Activated naive CD8-positive, alpha-beta T cell treated with anti-CD3 and anti-CD28 coated beads, Interleukin-2, amount 50 U/mL, for 16 hours (primary cell): ENCODE data around the gene PLCD1.
"Not testable (repeated sequence)": the region's sequence is repeated elsewhere in the genome, so short reads cannot be mapped to it uniquely, and the experiment has no call there.

Experiments
- DNase-seq: peaks from one replicate; pipeline ENCODE4 v3.0.0-alpha.2; 2020; ENCODE audit warnings: low read depth, low spot score

The PLCD1 gene

DNA sequence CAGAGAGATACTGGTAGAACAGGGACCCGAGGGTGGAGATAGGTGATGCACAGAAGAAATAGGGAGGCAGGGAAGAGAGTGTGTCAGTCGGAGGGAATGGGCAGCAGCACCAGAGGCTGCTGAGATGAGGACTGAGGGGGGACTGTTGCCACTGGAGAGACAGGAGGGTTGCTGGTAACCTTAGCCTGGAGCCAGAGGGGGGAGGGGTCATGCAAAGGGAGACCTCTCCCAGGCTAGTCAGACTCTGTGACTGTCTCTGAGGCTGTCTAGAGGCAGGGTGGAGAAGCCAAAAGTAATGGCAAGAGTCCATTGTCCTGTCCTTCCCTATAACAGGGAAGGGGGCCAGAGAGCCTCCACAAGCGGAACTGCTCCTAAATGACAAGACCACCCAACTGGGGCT, 7.5 kb upstream of the PLCD1 start:
- no peak for DNase-seq

GRCh38 chr3:38036286-38036685, 6.8 kb upstream of the PLCD1 start:
- DNase-seq, result no peak

- DNase-seq, result not testable (repeated sequence)
Measured at GRCh38 chr3:38034335-38034734, 4.9 kb upstream of the PLCD1 start.

- DNase-seq, result not testable (repeated sequence)
Measured at GRCh38 chr3:38033586-38033985, 4.1 kb upstream of the PLCD1 start.

DNA sequence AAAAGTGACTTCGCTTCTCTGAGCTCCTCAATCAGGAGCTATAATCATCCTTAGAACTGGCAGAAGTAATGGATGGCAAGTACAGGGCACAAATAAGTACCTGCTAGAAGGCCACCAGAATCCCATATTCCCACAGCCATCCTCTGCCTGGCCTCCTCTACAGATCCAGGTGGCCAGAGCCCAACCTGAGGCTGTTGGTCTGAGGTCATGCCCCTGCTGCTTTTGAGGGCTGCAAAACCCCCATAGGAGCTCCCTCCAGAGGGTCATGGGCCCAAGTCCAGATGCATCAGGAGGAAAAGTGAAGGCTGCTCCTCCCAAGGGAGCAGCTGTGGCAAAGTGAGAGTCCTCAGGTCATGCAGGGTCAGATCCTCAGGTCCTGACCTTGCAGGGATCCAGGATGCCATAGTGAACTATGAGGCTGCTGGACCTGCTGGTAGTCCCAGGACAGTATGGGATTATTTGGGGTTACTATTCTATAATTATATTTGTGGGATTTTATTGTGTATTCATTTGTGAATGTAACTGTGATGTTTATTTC, 3.0 kb upstream of the PLCD1 start:
- no peak for DNase-seq

DNA sequence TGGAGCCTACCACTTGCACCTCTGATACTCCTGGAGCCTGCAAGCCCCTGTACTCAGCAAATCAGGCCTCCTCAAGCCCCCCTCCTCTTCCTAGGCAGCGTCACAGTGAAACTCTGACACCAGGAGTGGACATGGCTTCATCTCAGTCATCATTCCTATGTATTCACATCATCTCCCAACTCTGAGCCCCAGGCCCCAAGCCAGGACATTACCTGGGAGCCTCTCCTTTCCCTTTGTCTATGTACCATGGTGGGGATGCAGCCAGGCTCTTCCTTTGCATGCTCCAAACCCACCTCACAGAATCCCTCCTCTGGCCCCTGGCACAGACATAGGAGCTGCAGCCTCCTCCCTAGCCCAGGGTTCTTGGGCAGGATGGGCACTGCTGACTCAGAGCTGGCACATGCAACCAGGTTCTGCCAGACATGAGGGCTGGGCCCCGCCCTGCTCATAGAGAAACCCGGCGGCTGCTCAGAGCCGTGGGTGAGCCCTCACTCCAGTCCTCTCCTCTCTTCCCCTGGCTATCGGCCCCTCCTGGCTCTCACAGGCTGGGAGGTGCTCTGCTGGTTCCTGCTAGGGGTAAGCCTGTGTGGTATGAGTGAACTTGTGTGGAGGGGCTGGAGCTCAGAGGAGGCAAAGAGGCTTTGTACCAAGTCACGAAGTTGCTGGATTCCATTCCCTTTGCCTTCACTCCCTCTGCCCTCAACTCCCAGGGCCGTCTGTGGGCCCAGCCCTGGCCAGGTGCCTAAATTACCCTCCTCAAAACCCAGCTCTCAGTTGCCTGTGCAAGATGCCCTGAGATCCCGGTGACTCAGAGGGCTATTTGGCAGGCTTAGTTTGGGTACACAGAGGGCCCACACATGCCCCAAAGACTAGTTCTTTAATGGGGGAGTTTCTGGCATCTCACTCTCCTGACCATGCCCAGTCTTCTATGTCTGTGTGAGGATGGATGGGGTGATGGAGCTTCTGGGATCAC, 1.9 kb upstream of the PLCD1 start:
- DNase-seq, result no peak

GRCh38 chr3:38030126-38031021, 932 bp upstream of the PLCD1 start:
- DNase-seq, result no peak

DNA sequence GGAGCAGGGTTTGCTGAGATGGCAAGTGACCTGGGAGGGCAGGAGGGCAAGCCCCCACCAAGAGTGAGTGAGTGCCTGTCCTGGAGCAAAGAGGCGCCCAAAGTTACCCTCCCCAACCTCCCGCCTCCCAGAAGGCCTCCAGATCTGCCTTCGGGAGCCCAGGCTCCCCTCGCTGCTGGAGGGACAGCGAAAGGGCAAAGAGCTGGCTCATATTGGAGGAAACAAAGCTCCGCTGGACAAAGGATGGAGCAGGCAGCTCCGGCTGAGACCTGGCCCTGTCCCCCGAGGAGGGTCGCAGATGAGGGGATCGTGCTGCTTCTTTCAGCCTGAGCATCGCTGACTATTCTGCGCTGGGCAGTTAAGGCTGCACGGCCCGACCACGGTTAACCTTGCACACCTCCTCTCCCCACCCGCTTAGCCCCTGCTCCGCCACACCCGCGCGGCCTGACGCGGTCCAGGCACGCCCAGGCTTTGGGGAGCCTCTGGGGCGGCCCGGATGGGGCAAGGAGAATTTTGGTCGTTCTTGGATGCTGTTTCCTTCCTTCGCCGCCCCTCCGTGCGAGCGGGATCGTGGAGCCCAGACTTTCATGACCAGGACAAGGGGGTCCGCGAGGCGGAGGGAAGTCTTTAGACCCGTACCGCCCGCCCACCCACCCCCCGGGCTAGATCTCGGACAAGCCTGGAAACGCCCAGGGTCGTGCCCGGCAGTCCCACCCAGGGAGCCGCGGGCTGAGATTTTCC, 651 bp downstream of the PLCD1 start:
- DNase-seq, result no peak

DNA sequence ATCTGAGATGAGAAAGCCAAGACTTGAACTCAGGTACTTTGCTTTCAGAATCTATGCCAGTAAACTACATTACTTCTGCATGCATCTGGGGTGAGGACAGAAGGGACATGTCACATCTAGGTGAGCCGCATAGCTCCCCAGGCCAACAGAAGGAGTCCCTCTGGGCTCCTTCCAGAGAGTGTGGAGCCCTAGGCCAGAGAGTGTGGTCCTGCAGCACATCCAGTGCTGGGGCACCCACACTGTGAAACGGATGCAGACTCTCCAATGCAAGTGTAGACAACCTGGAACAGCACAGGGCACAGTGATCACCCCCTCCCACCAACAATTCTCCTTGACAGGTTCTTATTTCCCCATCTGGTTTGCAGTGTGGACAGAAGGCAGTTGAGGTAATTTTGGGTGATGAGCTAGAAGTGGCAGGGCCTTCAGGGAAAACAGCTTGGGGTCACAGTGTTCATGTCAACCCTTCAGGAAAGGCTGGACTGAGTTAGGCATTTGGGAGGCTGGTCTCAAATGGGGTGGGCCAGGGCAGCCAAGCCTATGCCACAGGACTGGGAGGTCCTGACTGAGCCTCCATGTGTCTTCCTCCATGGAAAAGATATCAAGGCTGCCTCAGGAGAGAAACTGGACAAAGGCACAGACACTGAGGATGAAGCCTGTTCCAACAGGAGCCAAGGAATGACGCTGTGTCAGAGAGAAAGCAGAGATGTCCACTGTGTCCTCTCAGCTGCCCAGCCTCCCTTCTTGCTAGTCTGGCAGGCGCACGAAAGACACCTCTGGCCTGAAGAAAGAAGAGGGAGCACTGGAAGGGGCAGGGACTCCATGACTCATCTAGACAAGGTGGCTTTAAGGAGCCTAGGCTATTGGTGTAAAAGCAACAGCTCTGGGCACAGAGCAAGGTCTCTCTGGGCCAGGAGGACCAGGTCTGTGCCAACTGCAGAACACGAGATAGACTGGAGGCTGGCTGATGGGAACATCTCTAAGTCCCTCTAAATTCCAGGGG, 1.7 kb downstream of the PLCD1 start:
- DNase-seq, result no peak

DNA sequence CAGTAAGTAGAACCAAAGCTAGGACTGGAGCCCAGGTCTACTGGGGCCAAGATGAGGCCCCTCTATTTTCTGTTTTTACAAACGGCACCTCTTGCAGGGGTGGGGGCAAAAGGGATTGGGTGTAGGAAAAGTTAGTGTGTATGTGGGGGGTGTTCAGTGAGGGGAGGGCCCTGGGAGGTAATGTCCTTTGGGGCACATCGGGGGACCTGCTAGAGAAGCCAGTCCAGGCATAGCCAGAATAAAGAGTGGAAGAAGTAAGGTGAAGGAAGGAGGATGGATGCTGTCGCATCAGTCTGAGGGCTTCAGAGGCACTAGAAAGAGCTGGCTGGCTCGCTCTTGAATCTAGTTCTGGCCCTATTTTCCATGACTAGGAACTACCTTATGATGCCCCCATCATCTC, 2.6 kb downstream of the PLCD1 start:
- no peak for DNase-seq

DNA sequence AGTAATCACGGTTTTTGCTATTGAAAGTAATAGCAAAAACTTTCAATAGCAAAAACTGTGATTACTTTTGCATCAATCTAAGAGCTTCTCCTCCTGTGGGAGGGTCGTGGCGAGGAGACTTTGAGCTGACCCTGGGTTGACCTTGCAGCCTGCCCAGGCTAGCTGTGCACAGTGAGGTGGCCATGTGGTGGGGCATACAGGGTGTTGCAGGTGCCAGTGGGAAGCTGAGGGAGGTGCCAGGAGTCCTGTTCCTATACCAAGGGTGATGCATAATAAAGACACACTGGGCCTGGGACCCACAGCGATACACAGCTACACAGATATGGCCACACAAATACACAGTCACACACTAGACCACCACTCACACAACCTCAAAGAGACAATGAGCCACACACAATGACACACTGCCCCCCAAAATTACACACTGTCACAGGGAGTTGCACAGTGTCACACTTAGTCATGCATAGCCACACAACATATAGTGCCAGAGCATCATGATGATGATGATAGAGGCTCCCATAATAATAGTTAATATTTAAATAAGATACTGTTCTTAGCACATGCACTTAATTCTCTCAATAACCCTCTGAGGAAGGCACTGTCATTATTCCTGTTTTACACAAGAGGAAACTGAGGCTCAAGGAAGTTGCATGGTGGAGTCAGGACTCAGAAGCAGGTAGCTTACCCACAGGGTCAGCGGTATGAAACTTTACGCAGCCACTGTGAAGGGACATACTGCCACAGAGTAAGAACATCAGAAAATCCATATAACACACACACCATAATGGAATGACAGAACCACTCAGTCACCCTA, 6.3 kb downstream of the PLCD1 start:
- no peak for DNase-seq

- no peak for DNase-seq
Measured at GRCh38 chr3:38022301-38022700, 7.1 kb downstream of the PLCD1 start.

DNA sequence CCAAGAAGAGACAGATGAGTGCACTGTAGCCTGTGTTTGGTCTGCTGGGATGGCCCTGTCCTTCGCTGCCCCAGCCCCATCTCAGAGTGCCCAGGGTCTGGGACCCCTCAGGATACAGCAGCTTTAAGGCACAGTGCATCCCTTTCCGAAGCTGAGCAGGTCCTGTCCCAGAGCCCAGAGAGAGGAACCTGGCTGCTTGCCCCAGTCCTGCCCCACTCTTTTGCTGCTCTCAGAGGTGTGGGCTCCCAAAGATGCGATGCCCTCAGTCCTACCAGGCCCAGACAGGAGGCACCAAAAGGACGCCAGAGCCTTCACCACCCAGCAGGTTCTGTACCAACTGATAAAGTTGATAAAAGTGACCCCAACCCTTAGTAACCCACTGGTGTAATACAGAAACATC, 8.2 kb downstream of the PLCD1 start:
- no peak for DNase-seq

- no peak for DNase-seq
Measured at GRCh38 chr3:38020342-38020726, 9.1 kb downstream of the PLCD1 start.

GRCh38 chr3:38019658-38020341, 9.6 kb downstream of the PLCD1 start:
- no peak for DNase-seq

DNA sequence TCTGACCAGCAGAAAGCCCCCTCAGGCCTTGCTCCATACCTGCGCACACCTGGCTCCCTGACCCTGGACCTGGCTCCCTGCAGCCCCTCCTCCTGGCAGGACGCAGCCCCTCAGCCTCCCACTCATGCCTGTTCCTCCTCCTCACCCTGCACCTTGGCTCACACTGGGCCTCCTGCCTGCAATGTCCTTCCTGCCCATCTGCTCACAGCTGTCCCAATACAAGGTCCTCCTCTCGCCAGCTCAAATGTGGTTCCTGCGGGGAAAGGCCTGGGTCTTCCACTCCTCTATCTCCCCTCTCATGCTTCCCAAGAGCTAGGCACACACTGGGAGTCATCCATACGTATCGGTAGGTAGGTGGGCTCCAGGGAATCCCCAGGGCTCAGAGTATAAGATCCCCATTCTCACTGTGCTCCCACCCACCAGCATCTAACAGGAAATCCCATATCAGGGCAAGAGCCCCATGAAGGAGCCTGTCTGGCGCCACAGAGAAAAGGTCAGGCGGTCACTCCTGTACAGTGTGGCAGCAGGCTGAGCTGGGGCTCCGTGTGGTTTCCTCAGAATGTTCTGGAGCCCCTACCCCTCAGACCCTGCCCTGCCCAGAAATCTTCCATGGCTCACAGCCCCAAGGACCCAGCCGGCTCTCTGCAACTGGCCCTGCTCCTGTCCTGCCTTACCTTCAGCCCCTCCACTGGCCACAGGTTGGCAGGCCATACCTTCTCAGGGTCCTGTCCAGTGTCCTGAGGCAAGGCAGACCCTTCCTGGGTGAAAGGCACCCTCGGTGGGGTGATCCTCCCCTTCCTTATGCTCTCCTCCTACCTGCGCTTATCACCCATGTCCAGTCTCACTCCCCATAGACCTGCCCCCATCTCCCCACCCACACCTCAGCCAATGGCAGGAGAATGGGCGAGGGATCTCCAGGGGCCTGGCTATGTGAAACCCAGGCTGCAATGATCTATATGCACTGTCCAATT, 10.9 kb downstream of the PLCD1 start:
- no peak for DNase-seq

- DNase-seq, result no peak
Measured at GRCh38 chr3:38017445-38018295, 11.8 kb downstream of the PLCD1 start.
